ENCODE measurements around the gene INO80C. TPM values are rescaled to one million over a fixed set of nuclear protein-coding genes. Genes with fewer than 3 reads are reported as not detected.

The INO80C gene
- total and polyA plus RNA-seq, 2 of the 4 experiments (the other 2 are of a cell fraction), result 5.6 to 17.1 TPM

- in situ Hi-C loops (cut with MboI; ENCODE audit: low sequenced_read_pairs) (no loop called here), intact Hi-C loops (cut with micrococcal nuclease) (no loop called here), dilution Hi-C loops (cut with HindIII; ENCODE audit: low sequenced_read_pairs, unreplicated experiment) (no loop called here)
- H4K5ac ChIP-seq (ENCODE audit: low read depth, low read length), result no peak overlapping the region
- no peaks in the 10 kb centered on the region for H3K9me3 ChIP-seq (ENCODE audit: control insufficient read depth, insufficient read depth, low read length)
- no peak overlapping the region for H2AK5ac ChIP-seq (ENCODE audit: low read depth, low read length)
- no peak overlapping the region for H3K23ac ChIP-seq (ENCODE audit: low read depth, low read length)
- no peak overlapping the region for H4K8ac ChIP-seq (ENCODE audit: low read depth in 2 of 2, low read length in 2 of 2)
- no peak overlapping the region for H4K91ac ChIP-seq (ENCODE audit: insufficient read depth, low read depth, low read length)
- DNase-seq (no peak), ATAC-seq (ENCODE audit: low read depth) (no peak)
- no CpG with 5 or more reads among the region's 6 CpGs for WGBS, 2 experiments (ENCODE audit: extremely low coverage in 2 of 2, insufficient read length in 1 of 2)
- POLR2A ChIA-PET (ENCODE audit: unreplicated experiment), result no interaction called here
- no peaks in the 10 kb centered on the region for H3K36me3 ChIP-seq (ENCODE audit: control insufficient read depth, insufficient read depth, low read length)
- no peak overlapping the region for H2BK5ac ChIP-seq (ENCODE audit: low read depth, low read length, poor library complexity, severe bottlenecking)
- CTCF ChIA-PET, result no interaction called here
- H4K20me1 ChIP-seq (ENCODE audit: insufficient read depth, low read length), result no peaks in the 10 kb centered on the region
- H2BK15ac ChIP-seq (ENCODE audit: low read depth, low read length), result no peak overlapping the region
- H3K4me3 ChIP-seq (ENCODE audit: insufficient read depth, low read depth, low read length), result no peak overlapping the region
- H3K27ac ChIP-seq (ENCODE audit: insufficient read depth, low read length), result no peak overlapping the region
- H3K4me1 ChIP-seq (ENCODE audit: control insufficient read depth, insufficient read depth, low read length), result no peaks in the 10 kb centered on the region; the same call in 1 of the 2 replicates
- H3K56ac ChIP-seq (ENCODE audit: extremely low read depth, insufficient read depth, low read length), result no peak overlapping the region
- H3K4me2 ChIP-seq (ENCODE audit: low read depth, low read length), result no peak overlapping the region; the same call in 1 of the 2 replicates
- H3K79me1 ChIP-seq (ENCODE audit: low read depth in 1 of 2, low read length in 2 of 2), result no peaks in the 10 kb centered on the region
- H2BK120ac ChIP-seq (ENCODE audit: low read depth, low read length), result no peak overlapping the region
- H3K18ac ChIP-seq (ENCODE audit: low read depth, low read length), result no peak overlapping the region
- no peak overlapping the region for H3K4ac ChIP-seq (ENCODE audit: low read depth, low read length)
- no peak overlapping the region for H2AK9ac ChIP-seq (replicated peaks; ENCODE audit: low read depth, low read length, poor library complexity)
- H2AFZ ChIP-seq (replicated peaks; ENCODE audit: low read length, poor library complexity), result no peak overlapping the region
- H3K14ac ChIP-seq (replicated peaks; ENCODE audit: low read depth, low read length), result no peak overlapping the region
- BruUV-seq (replicated peaks), result no TSS peak
- H2BK20ac ChIP-seq (ENCODE audit: low read depth, low read length), result no peak overlapping the region
- H3K9me1 ChIP-seq (ENCODE audit: insufficient read depth, low read length), result 0 out of 2 replicates have a peak, but pooled peaks cover 3% of the 10 kb centered on the region
- TF ChIP-seq RCOR1 (IDR thresholded peaks at IDR 0.05; ENCODE audit: insufficient replicate concordance, low read length) (no peak), FOS (IDR thresholded peaks at IDR 0.05; ENCODE audit: low read depth, low read length) (no peak), CHD1 (IDR thresholded peaks at IDR 0.05; ENCODE audit: low read depth, low read length) (no peak), BHLHE40 (IDR thresholded peaks at IDR 0.05; ENCODE audit: low read depth, low read length) (no peak), USF2 (IDR thresholded peaks at IDR 0.05; ENCODE audit: low read depth, low read length) (no peak), RFX5 (IDR thresholded peaks at IDR 0.05; ENCODE audit: low read depth, low read length) (no peak)
- peaks cover 4% of the 10 kb centered on the region for H3K27me3 ChIP-seq (ENCODE audit: control insufficient read depth, insufficient read depth, low read length)
- H3K9ac ChIP-seq (ENCODE audit: low read depth, low read length), result no peak overlapping the region
These were observed 66.4 kb downstream of the INO80C start for GRCh38 chr18:35431374-35431741.

All from IMR-90 (cell line).